ENCODE measurements around the gene MS4A12.
"Not testable (repeated sequence)": the region's sequence is repeated elsewhere in the genome, so short reads cannot be mapped to it uniquely, and the experiment has no call there.

The MS4A12 gene

GRCh38 chr11:60513496-60514460 is 21.2 kb downstream of the MS4A12 start:
- no peak for DNase-seq

GRCh38 chr11:60515144-60515855 is 22.7 kb downstream of the MS4A12 start, which contains the start of gene MS4A13:
Gene MS4A13, plus strand, starts transcription at chr11:60515392. Its CDS starts 2,692 bp downstream, at chr11:60518084.
- DNase-seq, result peak; percentile 12

GRCh38 chr11:60528465-60528864 is 35.9 kb downstream of the MS4A12 start:
- DNase-seq, result no peak

GRCh38 chr11:60528934-60529333 is 36.4 kb downstream of the MS4A12 start:
- no peak for DNase-seq

- DNase-seq, result no peak
Observed at GRCh38 chr11:60530454-60531100, 38.0 kb downstream of the MS4A12 start.

GRCh38 chr11:60532383-60532782 is 39.8 kb downstream of the MS4A12 start:
- not testable (repeated sequence) for DNase-seq

GRCh38 chr11:60538627-60539026 is 46.0 kb downstream of the MS4A12 start:
- DNase-seq, result not testable (repeated sequence)

GRCh38 chr11:60544077-60544476 is 51.5 kb downstream of the MS4A12 start:
- DNase-seq, result no peak

All from NCI-H2227 treated with DMSO at 0.1 percent for 48 hours (cell line).